ENCODE measurements around the gene ZNF518B.

- TF ChIP-seq CTCF (IDR thresholded peaks at IDR 0.05) (no peak), POLR2A (IDR thresholded peaks at IDR 0.05) (no peak)
These were observed 8.9 kb upstream of the ZNF518B start for GRCh38 chr4:10466161-10466560.

Data from esophagus squamous epithelium (tissue), 4 donors.